ENCODE measurements around the gene RHD. TPM values are rescaled to one million over a fixed set of nuclear protein-coding genes. Genes with fewer than 3 reads are reported as not detected.
"Not testable (repeated sequence)": the region's sequence is repeated elsewhere in the genome, so short reads cannot be mapped to it uniquely, and the experiment has no call there.

Gene RHD
- total RNA-seq, 1 donor from 2014 or later = 0.38 TPM

DNA sequence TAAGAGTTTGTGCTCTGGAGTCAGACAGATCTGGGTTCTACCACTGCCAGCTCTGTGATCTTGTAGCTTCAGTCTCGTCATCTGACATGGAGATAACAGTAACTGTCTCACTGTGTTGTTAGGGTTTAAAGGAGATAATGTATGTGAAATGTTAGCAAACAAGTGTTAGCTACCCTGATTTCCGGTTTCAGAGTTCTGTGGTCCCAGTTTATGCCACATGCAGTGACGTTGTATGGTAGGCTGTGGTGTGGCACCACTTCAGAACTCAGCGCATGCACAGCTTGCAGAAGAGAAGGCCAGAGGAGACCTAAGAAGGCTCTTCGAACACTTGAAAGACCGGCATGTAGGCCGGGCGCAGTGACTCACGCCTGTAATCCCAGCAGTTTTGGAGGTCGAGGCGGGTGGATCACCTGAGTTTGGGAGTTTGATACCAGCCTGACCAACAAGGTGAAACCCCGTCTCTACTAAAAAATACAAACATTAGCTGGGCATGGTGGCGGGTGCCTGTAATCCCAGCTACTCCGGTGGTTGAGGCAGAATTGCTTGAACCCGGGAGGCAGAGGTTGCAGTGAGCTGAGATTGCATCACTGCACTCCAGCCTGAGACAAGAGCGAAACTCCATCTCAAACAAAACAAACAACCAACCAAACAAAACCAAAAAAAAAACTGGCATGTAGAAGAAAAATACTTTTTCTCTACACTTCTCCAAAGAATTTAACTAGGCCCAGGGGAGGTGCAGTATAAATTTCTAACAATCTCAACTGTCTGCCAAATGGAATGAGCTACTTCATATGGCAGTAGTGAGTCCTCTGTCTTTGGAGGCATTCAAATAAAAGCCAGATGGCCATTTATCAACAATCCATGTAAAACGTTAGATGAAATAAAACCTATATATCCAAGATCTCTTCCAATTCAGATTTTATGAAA, 55.8 kb downstream of the RHD start:
- DNase-seq (ENCODE audit: low spot score); H3K4me1 Mint-ChIP-seq (ENCODE audit: unreplicated experiment); H3K27me3 Mint-ChIP-seq (ENCODE audit: unreplicated experiment); H3K9me3 Mint-ChIP-seq (ENCODE audit: unreplicated experiment); H3K4me3 Mint-ChIP-seq (ENCODE audit: unreplicated experiment); H3K36me3 Mint-ChIP-seq (ENCODE audit: low read depth, unreplicated experiment); H3K27ac Mint-ChIP-seq (ENCODE audit: unreplicated experiment): not testable (repeated sequence)

GRCh38 chr1:25328791-25329185, 56.5 kb downstream of the RHD start:
- not testable (repeated sequence) for H3K4me1 Mint-ChIP-seq (ENCODE audit: unreplicated experiment); H3K27me3 Mint-ChIP-seq (ENCODE audit: unreplicated experiment); H3K4me3 Mint-ChIP-seq (ENCODE audit: unreplicated experiment); H3K27ac Mint-ChIP-seq (ENCODE audit: unreplicated experiment); H3K9me3 Mint-ChIP-seq (ENCODE audit: unreplicated experiment); DNase-seq (ENCODE audit: low spot score); H3K36me3 Mint-ChIP-seq (ENCODE audit: low read depth, unreplicated experiment)

DNA sequence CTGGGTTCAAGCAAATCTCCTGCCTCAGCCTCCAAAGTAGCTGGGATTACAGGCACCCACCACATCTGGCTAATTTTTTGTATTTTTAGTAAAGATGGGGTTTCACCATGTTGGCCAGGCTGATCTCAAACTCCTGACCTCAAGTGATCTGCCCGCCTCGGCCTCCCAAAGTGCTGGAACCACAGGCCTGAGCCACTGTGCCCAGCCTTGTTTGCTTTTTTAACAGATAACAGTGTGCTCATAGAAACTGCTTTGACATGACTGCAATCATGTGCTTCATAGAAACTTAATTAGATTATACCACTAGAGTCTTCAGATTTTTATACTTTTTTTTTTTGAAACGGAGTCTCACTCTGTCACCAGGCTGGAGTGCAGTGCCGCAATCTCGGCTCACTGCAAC, 57.0 kb downstream of the RHD start:
- not testable (repeated sequence) for H3K9me3 Mint-ChIP-seq (ENCODE audit: unreplicated experiment); H3K27me3 Mint-ChIP-seq (ENCODE audit: unreplicated experiment); DNase-seq (ENCODE audit: low spot score); H3K4me1 Mint-ChIP-seq (ENCODE audit: unreplicated experiment); H3K4me3 Mint-ChIP-seq (ENCODE audit: unreplicated experiment); H3K36me3 Mint-ChIP-seq (ENCODE audit: low read depth, unreplicated experiment); H3K27ac Mint-ChIP-seq (ENCODE audit: unreplicated experiment)

DNA sequence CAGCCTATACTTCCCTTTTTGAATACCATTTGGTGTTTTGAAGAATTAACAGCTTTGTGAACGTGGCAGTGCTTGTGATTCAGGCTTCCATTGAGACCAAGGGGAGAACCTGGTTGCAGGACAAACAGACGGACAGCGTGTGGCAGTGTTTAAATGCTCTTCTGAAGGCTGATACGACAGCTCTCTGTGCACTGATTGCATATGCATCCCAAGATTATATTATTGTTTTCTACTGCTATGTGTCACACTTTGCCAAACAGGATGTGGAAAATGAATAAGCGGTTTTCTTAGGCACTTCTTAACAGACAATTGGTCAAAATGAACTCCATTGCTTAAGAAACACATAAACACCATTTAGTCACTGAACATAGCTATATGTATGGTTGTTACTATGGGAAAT, 57.6 kb downstream of the RHD start:
- not testable (repeated sequence) for H3K4me1 Mint-ChIP-seq (ENCODE audit: unreplicated experiment); H3K9me3 Mint-ChIP-seq (ENCODE audit: unreplicated experiment); H3K27ac Mint-ChIP-seq (ENCODE audit: unreplicated experiment); H3K4me3 Mint-ChIP-seq (ENCODE audit: unreplicated experiment); H3K36me3 Mint-ChIP-seq (ENCODE audit: low read depth, unreplicated experiment); DNase-seq (ENCODE audit: low spot score); H3K27me3 Mint-ChIP-seq (ENCODE audit: unreplicated experiment)

DNA sequence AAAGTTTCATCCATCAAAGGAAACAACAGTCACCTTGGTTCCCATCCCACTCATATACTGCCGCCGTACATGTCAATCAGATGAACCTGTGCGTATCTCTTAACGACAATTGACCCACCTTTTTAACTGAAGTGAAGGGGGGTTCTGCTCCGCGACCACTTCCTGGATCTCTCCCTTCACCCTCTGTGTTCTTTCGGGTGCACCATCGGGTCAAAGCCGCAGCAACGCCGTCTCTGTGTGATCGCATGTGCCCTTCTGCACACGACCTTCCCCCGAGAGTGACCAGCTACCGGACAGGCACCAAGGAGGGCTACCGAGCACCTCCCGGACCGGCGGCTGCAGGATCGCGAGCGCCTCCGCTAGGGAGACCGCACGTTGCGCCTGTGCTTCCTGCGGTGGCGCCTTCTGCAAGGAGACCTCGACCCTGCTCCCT, 64.6 kb downstream of the RHD start:
- H3K4me3 Mint-ChIP-seq (ENCODE audit: unreplicated experiment) = peak overlapping the region; percentile 96
- not testable (repeated sequence) for H3K27ac Mint-ChIP-seq (ENCODE audit: unreplicated experiment)

GRCh38 chr1:25337483-25338187, 65.3 kb downstream of the RHD start:
- not testable (repeated sequence) for H3K36me3 Mint-ChIP-seq (ENCODE audit: low read depth, unreplicated experiment); H3K27me3 Mint-ChIP-seq (ENCODE audit: unreplicated experiment); H3K9me3 Mint-ChIP-seq (ENCODE audit: unreplicated experiment); H3K27ac Mint-ChIP-seq (ENCODE audit: unreplicated experiment); H3K4me3 Mint-ChIP-seq (ENCODE audit: unreplicated experiment)
- DNase-seq (ENCODE audit: low spot score) = peak; percentile 9
- H3K4me1 Mint-ChIP-seq (ENCODE audit: unreplicated experiment) = peaks cover 20% of the 10 kb centered on the region

More for the DNA sequence above, 64.6 kb downstream of the RHD start:
- peak; percentile 46 for DNase-seq (ENCODE audit: low spot score)
- H3K9me3 Mint-ChIP-seq (ENCODE audit: unreplicated experiment); H3K36me3 Mint-ChIP-seq (ENCODE audit: low read depth, unreplicated experiment); H3K27me3 Mint-ChIP-seq (ENCODE audit: unreplicated experiment): not testable (repeated sequence)
- peaks cover 20% of the 10 kb centered on the region for H3K4me1 Mint-ChIP-seq (ENCODE audit: unreplicated experiment)

GRCh38 chr1:25338188-25338981, 66.1 kb downstream of the RHD start, which contains the start of gene TMEM50A:
Gene TMEM50A (plus strand): TSS chr1:25338334. CDS start chr1:25340487, 2,153 bp downstream.
- DNase-seq (ENCODE audit: low spot score) = peak; percentile 90
- H3K27me3 Mint-ChIP-seq (ENCODE audit: unreplicated experiment) = no peaks in the 10 kb centered on the region
- peak within 1 kb of the TSS; percentile 81 for H3K27ac Mint-ChIP-seq (ENCODE audit: unreplicated experiment)
- H3K36me3 Mint-ChIP-seq (ENCODE audit: low read depth, unreplicated experiment) = peaks cover 3% of the 10 kb centered on the region
- no peaks in the 10 kb centered on the region for H3K9me3 Mint-ChIP-seq (ENCODE audit: unreplicated experiment)
- TF ChIP-seq, protein P1, sequence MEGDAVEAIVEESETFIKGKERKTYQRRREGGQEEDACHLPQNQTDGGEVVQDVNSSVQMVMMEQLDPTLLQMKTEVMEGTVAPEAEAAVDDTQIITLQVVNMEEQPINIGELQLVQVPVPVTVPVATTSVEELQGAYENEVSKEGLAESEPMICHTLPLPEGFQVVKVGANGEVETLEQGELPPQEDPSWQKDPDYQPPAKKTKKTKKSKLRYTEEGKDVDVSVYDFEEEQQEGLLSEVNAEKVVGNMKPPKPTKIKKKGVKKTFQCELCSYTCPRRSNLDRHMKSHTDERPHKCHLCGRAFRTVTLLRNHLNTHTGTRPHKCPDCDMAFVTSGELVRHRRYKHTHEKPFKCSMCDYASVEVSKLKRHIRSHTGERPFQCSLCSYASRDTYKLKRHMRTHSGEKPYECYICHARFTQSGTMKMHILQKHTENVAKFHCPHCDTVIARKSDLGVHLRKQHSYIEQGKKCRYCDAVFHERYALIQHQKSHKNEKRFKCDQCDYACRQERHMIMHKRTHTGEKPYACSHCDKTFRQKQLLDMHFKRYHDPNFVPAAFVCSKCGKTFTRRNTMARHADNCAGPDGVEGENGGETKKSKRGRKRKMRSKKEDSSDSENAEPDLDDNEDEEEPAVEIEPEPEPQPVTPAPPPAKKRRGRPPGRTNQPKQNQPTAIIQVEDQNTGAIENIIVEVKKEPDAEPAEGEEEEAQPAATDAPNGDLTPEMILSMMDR (IDR thresholded peaks at IDR 0.05; ENCODE audit: unreplicated experiment) = no peak
- H3K4me1 Mint-ChIP-seq (ENCODE audit: unreplicated experiment) = peaks cover 20% of the 10 kb centered on the region
- peak within 1 kb of the TSS; percentile 96 for H3K4me3 Mint-ChIP-seq (ENCODE audit: unreplicated experiment)

Measured in endothelial cell (in vitro differentiated cells).